ENCODE measurements around the gene TIMM21.

Gene TIMM21

GRCh38 chr18:74183130-74183529 is 34.8 kb downstream of the TIMM21 start:
- H3K9me3 Mint-ChIP-seq = peaks cover 23% of the 10 kb centered on the region
- peaks cover 10% of the 10 kb centered on the region for H3K27me3 Mint-ChIP-seq (ENCODE audit: low read depth, poor library complexity)
- peaks cover 11% of the 10 kb centered on the region for H3K4me1 Mint-ChIP-seq

GRCh38 chr18:74184875-74185274 is 36.6 kb downstream of the TIMM21 start:
- H3K27ac Mint-ChIP-seq = no peak overlapping the region
- H3K4me3 Mint-ChIP-seq = no peak overlapping the region
- no peaks in the 10 kb centered on the region for H3K36me3 Mint-ChIP-seq (ENCODE audit: low read depth)

More at GRCh38 chr18:74183130-74183529, 34.8 kb downstream of the TIMM21 start:
- H3K4me3 Mint-ChIP-seq = no peak overlapping the region
- no peak for DNase-seq
- H3K36me3 Mint-ChIP-seq (ENCODE audit: low read depth) = no peaks in the 10 kb centered on the region
- H3K27ac Mint-ChIP-seq = no peak overlapping the region
- no peak for TF ChIP-seq CTCF (IDR thresholded peaks at IDR 0.05)

GRCh38 chr18:74185860-74186259 is 37.5 kb downstream of the TIMM21 start:
- Mint-ChIP-seq H3K27me3 (ENCODE audit: low read depth, poor library complexity) (peaks cover 10% of the 10 kb centered on the region), H3K4me3 (no peak overlapping the region), H3K4me1 (peaks cover 30% of the 10 kb centered on the region), H3K27ac (no peak overlapping the region), H3K36me3 (ENCODE audit: low read depth) (no peaks in the 10 kb centered on the region), H3K9me3 (peaks cover 11% of the 10 kb centered on the region)
- no peak for TF ChIP-seq CTCF (IDR thresholded peaks at IDR 0.05)
- no peak for DNase-seq

More at GRCh38 chr18:74184875-74185274, 36.6 kb downstream of the TIMM21 start:
- H3K27me3 Mint-ChIP-seq (ENCODE audit: low read depth, poor library complexity) = peaks cover 10% of the 10 kb centered on the region
- H3K9me3 Mint-ChIP-seq = peaks cover 20% of the 10 kb centered on the region
- H3K4me1 Mint-ChIP-seq = peaks cover 24% of the 10 kb centered on the region
- no peak for DNase-seq
- no peak for TF ChIP-seq CTCF (IDR thresholded peaks at IDR 0.05)

- Mint-ChIP-seq H3K9me3 (peaks cover 5% of the 10 kb centered on the region), H3K36me3 (ENCODE audit: low read depth) (no peaks in the 10 kb centered on the region), H3K27ac (no peak overlapping the region), H3K4me1 (peaks cover 30% of the 10 kb centered on the region), H3K27me3 (ENCODE audit: low read depth, poor library complexity) (peaks cover 8% of the 10 kb centered on the region), H3K4me3 (no peak overlapping the region)
- TF ChIP-seq CTCF (IDR thresholded peaks at IDR 0.05) = no peak
- DNase-seq = no peak
Measured at GRCh38 chr18:74186661-74187060, 38.3 kb downstream of the TIMM21 start.

- no peaks in the 10 kb centered on the region for H3K36me3 Mint-ChIP-seq (ENCODE audit: low read depth)
- no peaks in the 10 kb centered on the region for H3K9me3 Mint-ChIP-seq
- no peak for DNase-seq
- no peak overlapping the region for H3K4me3 Mint-ChIP-seq
- no peak for TF ChIP-seq CTCF (IDR thresholded peaks at IDR 0.05)
- peaks cover 8% of the 10 kb centered on the region for H3K27me3 Mint-ChIP-seq (ENCODE audit: low read depth, poor library complexity)
- H3K4me1 Mint-ChIP-seq = peaks cover 19% of the 10 kb centered on the region
- no peak overlapping the region for H3K27ac Mint-ChIP-seq
Measured at GRCh38 chr18:74190086-74190485, 41.8 kb downstream of the TIMM21 start.

GRCh38 chr18:74191577-74191976 is 43.3 kb downstream of the TIMM21 start:
- Mint-ChIP-seq H3K27ac (no peak overlapping the region), H3K27me3 (ENCODE audit: low read depth, poor library complexity) (peaks cover 4% of the 10 kb centered on the region), H3K36me3 (ENCODE audit: low read depth) (no peaks in the 10 kb centered on the region), H3K4me3 (no peak overlapping the region), H3K9me3 (no peaks in the 10 kb centered on the region), H3K4me1 (peaks cover 27% of the 10 kb centered on the region)
- no peak for TF ChIP-seq CTCF (IDR thresholded peaks at IDR 0.05)
- no peak for DNase-seq
